Colon (tissue), 2 donors: ENCODE results near the gene CBARP.

Experiments used
- FAIRE-seq: peaks from 2 replicates; lab custom pipeline; 2012; peaks lifted over from hg19 to GRCh38; lab: Jason Lieb, UNC
- donor health status: control.
- donor health status: control.

CBARP gene

GRCh38 chr19:1237754-1238368 is at the start of gene CBARP:
TSS of gene CBARP (minus strand) at chr19:1238005. CDS start at chr19:1236100, 1,905 bp downstream.
- no peak for FAIRE-seq

GRCh38 chr19:1286487-1287353 is 48.9 kb upstream of the CBARP start:
- FAIRE-seq, result no peak

GRCh38 chr19:1285737-1286360 is 48.0 kb upstream of the CBARP start, which contains the start of gene EFNA2:
TSS of gene EFNA2 (plus strand) at chr19:1285873. CDS start at chr19:1286169, 296 bp downstream.
- FAIRE-seq, result no peak

- FAIRE-seq, result no peak
Observed at GRCh38 chr19:1284979-1285736, 47.4 kb upstream of the CBARP start.

GRCh38 chr19:1284293-1284978 is 46.6 kb upstream of the CBARP start:
- no peak for FAIRE-seq

GRCh38 chr19:1283917-1284292 is 46.1 kb upstream of the CBARP start:
- no peak for FAIRE-seq

GRCh38 chr19:1283207-1283916 is 45.6 kb upstream of the CBARP start:
- no peak for FAIRE-seq

- FAIRE-seq, result no peak
Observed at GRCh38 chr19:1282588-1283206, 44.9 kb upstream of the CBARP start.

GRCh38 chr19:1281569-1282287 is 43.9 kb upstream of the CBARP start:
- no peak for FAIRE-seq

- no peak for FAIRE-seq
Observed at GRCh38 chr19:1280636-1281568, 43.1 kb upstream of the CBARP start.

- FAIRE-seq, result no peak
Observed at GRCh38 chr19:1279782-1280341, 42.1 kb upstream of the CBARP start.

- FAIRE-seq, result no peak
Observed at GRCh38 chr19:1278713-1279660, 41.2 kb upstream of the CBARP start.

GRCh38 chr19:1278074-1278473 is 40.3 kb upstream of the CBARP start:
- FAIRE-seq, result no peak

GRCh38 chr19:1277061-1277460 is 39.3 kb upstream of the CBARP start:
- no peak for FAIRE-seq

- no peak for FAIRE-seq
Observed at GRCh38 chr19:1276628-1277022, 38.8 kb upstream of the CBARP start.

GRCh38 chr19:1275976-1276627 is 38.3 kb upstream of the CBARP start:
- no peak for FAIRE-seq
